ENCODE data around the gene OLFM2.

OLFM2 gene

GRCh38 chr19:9901020-9901419, 35.3 kb downstream of the OLFM2 start:
- H3K27ac Mint-ChIP-seq: no peak overlapping the region
- no peaks in the 10 kb centered on the region for H3K9me3 Mint-ChIP-seq
- H3K27me3 Mint-ChIP-seq: no peaks in the 10 kb centered on the region
- no peak overlapping the region for H3K4me3 Mint-ChIP-seq
- no peaks in the 10 kb centered on the region for H3K4me1 Mint-ChIP-seq
- peaks cover 2% of the 10 kb centered on the region for H3K36me3 Mint-ChIP-seq

GRCh38 chr19:9891609-9892373, 44.5 kb downstream of the OLFM2 start:
- Mint-ChIP-seq H3K4me3 (no peak overlapping the region), H3K36me3 (no peaks in the 10 kb centered on the region), H3K9me3 (no peaks in the 10 kb centered on the region), H3K27ac (no peak overlapping the region), H3K27me3 (no peaks in the 10 kb centered on the region), H3K4me1 (no peaks in the 10 kb centered on the region)

GRCh38 chr19:9885077-9885552, 51.2 kb downstream of the OLFM2 start:
- H3K36me3 Mint-ChIP-seq: no peaks in the 10 kb centered on the region
- no peaks in the 10 kb centered on the region for H3K27me3 Mint-ChIP-seq
- no peaks in the 10 kb centered on the region for H3K9me3 Mint-ChIP-seq

GRCh38 chr19:9883764-9884163, 52.6 kb downstream of the OLFM2 start:
- Mint-ChIP-seq H3K36me3 (no peaks in the 10 kb centered on the region), H3K4me3 (no peak overlapping the region), H3K27me3 (no peaks in the 10 kb centered on the region), H3K27ac (no peak overlapping the region), H3K4me1 (no peaks in the 10 kb centered on the region), H3K9me3 (no peaks in the 10 kb centered on the region)

More at GRCh38 chr19:9885077-9885552, 51.2 kb downstream of the OLFM2 start:
- no peak overlapping the region for H3K27ac Mint-ChIP-seq
- no peak overlapping the region for H3K4me3 Mint-ChIP-seq
- no peaks in the 10 kb centered on the region for H3K4me1 Mint-ChIP-seq

- H3K4me1 Mint-ChIP-seq: no peaks in the 10 kb centered on the region
- H3K9me3 Mint-ChIP-seq: no peaks in the 10 kb centered on the region
- no peaks in the 10 kb centered on the region for H3K36me3 Mint-ChIP-seq
- H3K27me3 Mint-ChIP-seq: no peaks in the 10 kb centered on the region
- H3K27ac Mint-ChIP-seq: no peak overlapping the region
- H3K4me3 Mint-ChIP-seq: no peak overlapping the region
Measured at GRCh38 chr19:9883231-9883758, 53.0 kb downstream of the OLFM2 start.

GRCh38 chr19:9881720-9882119, 54.6 kb downstream of the OLFM2 start:
- Mint-ChIP-seq H3K9me3 (no peaks in the 10 kb centered on the region), H3K27me3 (no peaks in the 10 kb centered on the region), H3K36me3 (no peaks in the 10 kb centered on the region), H3K27ac (no peak overlapping the region), H3K4me1 (no peaks in the 10 kb centered on the region), H3K4me3 (no peak overlapping the region)

- Mint-ChIP-seq H3K36me3 (no peaks in the 10 kb centered on the region), H3K27ac (no peak overlapping the region), H3K4me3 (no peak overlapping the region), H3K9me3 (no peaks in the 10 kb centered on the region), H3K4me1 (no peaks in the 10 kb centered on the region), H3K27me3 (no peaks in the 10 kb centered on the region)
Measured at GRCh38 chr19:9878511-9879196, 57.7 kb downstream of the OLFM2 start.

- H3K27ac Mint-ChIP-seq: no peak overlapping the region
- H3K36me3 Mint-ChIP-seq: no peaks in the 10 kb centered on the region
- H3K4me1 Mint-ChIP-seq: no peaks in the 10 kb centered on the region
- H3K9me3 Mint-ChIP-seq: no peaks in the 10 kb centered on the region
- no peak overlapping the region for H3K4me3 Mint-ChIP-seq
- H3K27me3 Mint-ChIP-seq: no peaks in the 10 kb centered on the region
Measured at GRCh38 chr19:9877780-9878510, 58.4 kb downstream of the OLFM2 start.

GRCh38 chr19:9875796-9876195, 60.5 kb downstream of the OLFM2 start:
- H3K4me3 Mint-ChIP-seq: no peak overlapping the region
- H3K4me1 Mint-ChIP-seq: no peaks in the 10 kb centered on the region
- H3K9me3 Mint-ChIP-seq: no peaks in the 10 kb centered on the region
- H3K27ac Mint-ChIP-seq: no peak overlapping the region
- no peaks in the 10 kb centered on the region for H3K36me3 Mint-ChIP-seq
- H3K27me3 Mint-ChIP-seq: no peaks in the 10 kb centered on the region

GRCh38 chr19:9875031-9875627, 61.2 kb downstream of the OLFM2 start:
- H3K27ac Mint-ChIP-seq: no peak overlapping the region
- H3K4me1 Mint-ChIP-seq: no peaks in the 10 kb centered on the region
- no peak overlapping the region for H3K4me3 Mint-ChIP-seq
- H3K27me3 Mint-ChIP-seq: no peaks in the 10 kb centered on the region
- H3K9me3 Mint-ChIP-seq: no peaks in the 10 kb centered on the region
- H3K36me3 Mint-ChIP-seq: no peaks in the 10 kb centered on the region

- Mint-ChIP-seq H3K9me3 (no peaks in the 10 kb centered on the region), H3K36me3 (no peaks in the 10 kb centered on the region), H3K4me3 (no peak overlapping the region), H3K27ac (no peak overlapping the region), H3K27me3 (no peaks in the 10 kb centered on the region), H3K4me1 (no peaks in the 10 kb centered on the region)
Measured at GRCh38 chr19:9872618-9873242, 63.6 kb downstream of the OLFM2 start.

GRCh38 chr19:9871626-9872338, 64.5 kb downstream of the OLFM2 start:
- Mint-ChIP-seq H3K4me3 (no peak overlapping the region), H3K4me1 (peaks cover 5% of the 10 kb centered on the region), H3K27ac (no peak overlapping the region), H3K36me3 (no peaks in the 10 kb centered on the region), H3K9me3 (no peaks in the 10 kb centered on the region), H3K27me3 (no peaks in the 10 kb centered on the region)

GRCh38 chr19:9868983-9869617, 67.2 kb downstream of the OLFM2 start:
- Mint-ChIP-seq H3K36me3 (no peaks in the 10 kb centered on the region), H3K27me3 (no peaks in the 10 kb centered on the region), H3K4me1 (peaks cover 28% of the 10 kb centered on the region), H3K9me3 (no peaks in the 10 kb centered on the region), H3K4me3 (no peak overlapping the region), H3K27ac (no peak overlapping the region)
